ENCODE results near the gene CLCA4. TPM values are rescaled to one million over a fixed set of nuclear protein-coding genes. Genes with fewer than 3 reads are reported as not detected.
"Not testable (repeated sequence)": the region's sequence is repeated elsewhere in the genome, so short reads cannot be mapped to it uniquely, and the experiment has no call there.

The CLCA4 gene
- total and polyA plus RNA-seq, 4 experiments from 2014 or later = not detected

- H3K27ac ChIP-seq (ENCODE audit: low read depth, low read length); H3K4me1 Mint-ChIP-seq; H3K36me3 ChIP-seq (ENCODE audit: insufficient read depth, low read length); H3K27me3 ChIP-seq (ENCODE audit: insufficient read depth, low read length); H3K27me3 Mint-ChIP-seq; H3K4me1 ChIP-seq (ENCODE audit: insufficient read depth, low read length); H3K4me3 ChIP-seq (ENCODE audit: low read length in 2 of 2); H3K9me3 ChIP-seq (ENCODE audit: control insufficient read depth in 1 of 2, low read length in 2 of 2); POLR2A ChIA-PET (ENCODE audit: partially characterized antibody); H3K36me3 Mint-ChIP-seq; H3K4me3 Mint-ChIP-seq; intact Hi-C loops (cut with micrococcal nuclease); DNase-seq; CTCF ChIA-PET (ENCODE audit: partially characterized antibody); H3K27ac Mint-ChIP-seq: not testable (repeated sequence)
- peaks cover 0 to 24% (median 11%) of the 10 kb centered on the region in 8 donors for H3K9me3 Mint-ChIP-seq
Observed at GRCh38 chr1:86606080-86606479, 59.2 kb downstream of the CLCA4 start.

- Mint-ChIP-seq H3K27ac (no peak overlapping the region), H3K36me3 (peaks cover 0 to 3% of the 10 kb centered on the region in 2 donors), H3K27me3 (peaks cover 2 to 7% of the 10 kb centered on the region in 2 donors), H3K9me3 (peaks cover 2 to 31% (median 26%) of the 10 kb centered on the region in 8 donors), H3K4me3 (no peak overlapping the region), H3K4me1 (peaks cover 0 to 2% (median under 1%) of the 10 kb centered on the region in 4 donors)
- Histone ChIP-seq H3K9me3 (ENCODE audit: control insufficient read depth in 1 of 2, low read length in 2 of 2) (no peaks in the 10 kb centered on the region), H3K27ac (ENCODE audit: low read depth, low read length) (no peak overlapping the region), H3K27me3 (ENCODE audit: insufficient read depth, low read length) (no peaks in the 10 kb centered on the region), H3K36me3 (ENCODE audit: insufficient read depth, low read length) (no peaks in the 10 kb centered on the region), H3K4me3 (ENCODE audit: low read length in 2 of 2) (no peak overlapping the region), H3K4me1 (ENCODE audit: insufficient read depth, low read length) (no peaks in the 10 kb centered on the region)
- intact Hi-C loops (cut with micrococcal nuclease) = no loop called here
- ChIA-PET CTCF (ENCODE audit: partially characterized antibody) (no interaction called here), POLR2A (ENCODE audit: partially characterized antibody) (no interaction called here)
- no peak for DNase-seq
Observed at GRCh38 chr1:86616433-86616832, 69.6 kb downstream of the CLCA4 start.

GRCh38 chr1:86616871-86617270, 70.0 kb downstream of the CLCA4 start:
- Mint-ChIP-seq H3K9me3 (peaks cover 2 to 31% (median 25%) of the 10 kb centered on the region in 8 donors), H3K4me1 (peaks cover 0 to 2% (median under 1%) of the 10 kb centered on the region in 4 donors), H3K36me3 (peaks cover 0 to 3% of the 10 kb centered on the region in 2 donors), H3K27me3 (peaks cover 5 to 10% of the 10 kb centered on the region in 2 donors), H3K27ac (no peak overlapping the region), H3K4me3 (no peak overlapping the region)
- POLR2A ChIA-PET (ENCODE audit: partially characterized antibody) = no interaction called here
- intact Hi-C loops (cut with micrococcal nuclease) = no loop called here
- CTCF ChIA-PET (ENCODE audit: partially characterized antibody) = no interaction called here
- Histone ChIP-seq H3K27ac (ENCODE audit: low read depth, low read length) (no peak overlapping the region), H3K27me3 (ENCODE audit: insufficient read depth, low read length) (no peaks in the 10 kb centered on the region), H3K4me3 (ENCODE audit: low read length in 2 of 2) (no peak overlapping the region), H3K9me3 (ENCODE audit: control insufficient read depth in 1 of 2, low read length in 2 of 2) (no peaks in the 10 kb centered on the region), H3K36me3 (ENCODE audit: insufficient read depth, low read length) (no peaks in the 10 kb centered on the region), H3K4me1 (ENCODE audit: insufficient read depth, low read length) (no peaks in the 10 kb centered on the region)
- no peak for DNase-seq

GRCh38 chr1:86618358-86618757, 71.5 kb downstream of the CLCA4 start:
- Histone ChIP-seq H3K4me1 (ENCODE audit: insufficient read depth, low read length) (no peaks in the 10 kb centered on the region), H3K9me3 (ENCODE audit: control insufficient read depth in 1 of 2, low read length in 2 of 2) (no peaks in the 10 kb centered on the region), H3K36me3 (ENCODE audit: insufficient read depth, low read length) (no peaks in the 10 kb centered on the region), H3K27me3 (ENCODE audit: insufficient read depth, low read length) (no peaks in the 10 kb centered on the region), H3K4me3 (ENCODE audit: low read length in 2 of 2) (no peak overlapping the region), H3K27ac (ENCODE audit: low read depth, low read length) (no peak overlapping the region)
- Mint-ChIP-seq H3K4me3 (no peak overlapping the region), H3K9me3 (peaks cover 0 to 26% (median 13%) of the 10 kb centered on the region in 8 donors), H3K27me3 (peaks cover 6 to 13% of the 10 kb centered on the region in 2 donors), H3K27ac (no peak overlapping the region), H3K4me1 (peaks cover 0 to 2% (median under 1%) of the 10 kb centered on the region in 4 donors), H3K36me3 (no peaks in the 10 kb centered on the region)
- ChIA-PET CTCF (ENCODE audit: partially characterized antibody) (no interaction called here), POLR2A (ENCODE audit: partially characterized antibody) (no interaction called here)
- DNase-seq = no peak
- intact Hi-C loops (cut with micrococcal nuclease) = no loop called here

- no peak overlapping the region for H3K4me3 ChIP-seq (ENCODE audit: low read length in 2 of 2)
- H3K36me3 ChIP-seq (ENCODE audit: insufficient read depth, low read length) = no peaks in the 10 kb centered on the region
- H3K9me3 Mint-ChIP-seq = peaks cover 0 to 20% (median 9%) of the 10 kb centered on the region in 8 donors
- no peaks in the 10 kb centered on the region for H3K4me1 ChIP-seq (ENCODE audit: insufficient read depth, low read length)
- H3K4me3 Mint-ChIP-seq = no peak overlapping the region
- H3K27me3 ChIP-seq (ENCODE audit: insufficient read depth, low read length) = no peaks in the 10 kb centered on the region
- no peaks in the 10 kb centered on the region for H3K36me3 Mint-ChIP-seq
- H3K27ac Mint-ChIP-seq = no peak overlapping the region
- peaks cover 6 to 12% of the 10 kb centered on the region in 2 donors for H3K27me3 Mint-ChIP-seq
- no peaks in the 10 kb centered on the region for H3K9me3 ChIP-seq (ENCODE audit: control insufficient read depth in 1 of 2, low read length in 2 of 2)
- ChIA-PET POLR2A (ENCODE audit: partially characterized antibody) (no interaction called here), CTCF (ENCODE audit: partially characterized antibody) (no interaction called here)
- H3K4me1 Mint-ChIP-seq = peaks cover 0 to 2% (median under 1%) of the 10 kb centered on the region in 4 donors
- DNase-seq = no peak
- no peak overlapping the region for H3K27ac ChIP-seq (ENCODE audit: low read depth, low read length)
- intact Hi-C loops (cut with micrococcal nuclease) = no loop called here
Observed at GRCh38 chr1:86619313-86619712, 72.4 kb downstream of the CLCA4 start.

GRCh38 chr1:86621286-86621685, 74.4 kb downstream of the CLCA4 start:
- Histone ChIP-seq H3K36me3 (ENCODE audit: insufficient read depth, low read length) (no peaks in the 10 kb centered on the region), H3K4me3 (ENCODE audit: low read length in 2 of 2) (no peak overlapping the region), H3K4me1 (ENCODE audit: insufficient read depth, low read length) (no peaks in the 10 kb centered on the region), H3K9me3 (ENCODE audit: control insufficient read depth in 1 of 2, low read length in 2 of 2) (no peaks in the 10 kb centered on the region), H3K27me3 (ENCODE audit: insufficient read depth, low read length) (no peaks in the 10 kb centered on the region), H3K27ac (ENCODE audit: low read depth, low read length) (no peak overlapping the region)
- Mint-ChIP-seq H3K4me1 (peaks cover 0 to 2% (median 0%) of the 10 kb centered on the region in 4 donors), H3K27me3 (peaks cover 6 to 10% of the 10 kb centered on the region in 2 donors), H3K36me3 (no peaks in the 10 kb centered on the region), H3K27ac (no peak overlapping the region), H3K4me3 (no peak overlapping the region), H3K9me3 (peaks cover 0 to 15% (median 4%) of the 10 kb centered on the region in 8 donors)
- DNase-seq = no peak
- intact Hi-C loops (cut with micrococcal nuclease) = no loop called here
- POLR2A ChIA-PET (ENCODE audit: partially characterized antibody) = no interaction called here
- CTCF ChIA-PET (ENCODE audit: partially characterized antibody) = no interaction called here

Other genes starting within 250 kb of the CLCA4 start
- 10 to 100 TPM; 97.3 to 98.3 TPM for gene ODF2L, start 150.8 kb upstream of the CLCA4 start, total RNA-seq
- gene ODF2L, start 150.8 kb upstream of the CLCA4 start, polyA plus RNA-seq = 10 to 100 TPM; 60.0 to 60.4 TPM
- gene CLCA2, start 122.9 kb upstream of the CLCA4 start, total RNA-seq = not detected
- gene CLCA2, start 122.9 kb upstream of the CLCA4 start, polyA plus RNA-seq = not detected
- not detected for gene CLCA1, start 78.2 kb upstream of the CLCA4 start, total RNA-seq
- gene CLCA1, start 78.2 kb upstream of the CLCA4 start, polyA plus RNA-seq = not detected
- gene SH3GLB1, start 157.5 kb downstream of the CLCA4 start, total RNA-seq = 10 to 100 TPM; 55.4 to 59.6 TPM
- 10 to 100 TPM; 45.0 to 54.5 TPM for gene SH3GLB1, start 157.5 kb downstream of the CLCA4 start, polyA plus RNA-seq

All from CD4-positive, alpha-beta memory T cell (primary cell).